Measurements from ENCODE around the gene USP7.
"Not testable (repeated sequence)": the region's sequence is repeated elsewhere in the genome, so short reads cannot be mapped to it uniquely, and the experiment has no call there.

Gene USP7

GRCh38 chr16:8920645-8921346, 42.9 kb downstream of the USP7 start:
- no peak for DNase-seq

- no peak for DNase-seq
Observed at GRCh38 chr16:8919934-8920462, 43.7 kb downstream of the USP7 start.

- no peak for DNase-seq
Observed at GRCh38 chr16:8919089-8919933, 44.4 kb downstream of the USP7 start.

GRCh38 chr16:8917336-8917735, 46.4 kb downstream of the USP7 start:
- not testable (repeated sequence) for DNase-seq

- no peak for DNase-seq
Observed at GRCh38 chr16:8916541-8917225, 47.0 kb downstream of the USP7 start.

- no peak for DNase-seq
Observed at GRCh38 chr16:8915722-8916301, 47.9 kb downstream of the USP7 start.

GRCh38 chr16:8914098-8914497, 49.6 kb downstream of the USP7 start:
- DNase-seq = no peak

- no peak for DNase-seq
Observed at GRCh38 chr16:8912793-8913192, 50.9 kb downstream of the USP7 start.

GRCh38 chr16:8910811-8911210, 52.9 kb downstream of the USP7 start:
- DNase-seq = no peak

GRCh38 chr16:8908810-8909468, 54.8 kb downstream of the USP7 start:
- DNase-seq = no peak

- DNase-seq = no peak
Observed at GRCh38 chr16:8907096-8907495, 56.6 kb downstream of the USP7 start.

- DNase-seq = no peak
Observed at GRCh38 chr16:8905795-8906591, 57.7 kb downstream of the USP7 start.

GRCh38 chr16:8905168-8905762, 58.4 kb downstream of the USP7 start:
- no peak for DNase-seq

- DNase-seq = no peak
Observed at GRCh38 chr16:8904018-8904430, 59.7 kb downstream of the USP7 start.

- DNase-seq = no peak
Observed at GRCh38 chr16:8903004-8903403, 60.7 kb downstream of the USP7 start.

GRCh38 chr16:8901320-8901861, 62.3 kb downstream of the USP7 start:
- no peak for DNase-seq

- no peak for DNase-seq
Observed at GRCh38 chr16:8900343-8900742, 63.4 kb downstream of the USP7 start.

GRCh38 chr16:8899709-8900317, 63.9 kb downstream of the USP7 start:
- DNase-seq = no peak

GRCh38 chr16:8898660-8899318, 64.9 kb downstream of the USP7 start:
- DNase-seq = no peak

Measured in GOT3 (cell line).